ENCODE measurements around the gene RNLS. TPM values are rescaled to one million over a fixed set of nuclear protein-coding genes. Genes with fewer than 3 reads are reported as not detected.

RNLS gene
- total RNA-seq, 1 experiment from 2014 or later: 11.4 TPM

- no peak for DNase-seq (ENCODE audit: low read depth, low spot score)
Measured at GRCh38 chr10:88499569-88500470, 83.3 kb downstream of the RNLS start.

GRCh38 chr10:88497913-88498312 lies 85.2 kb downstream of the RNLS start:
- BruUV-seq (replicated peaks): no TSS peak
- no peak for ATAC-seq
- Histone ChIP-seq H3K4me1 (ENCODE audit: control insufficient read depth, insufficient read depth, low read length) (no peaks in the 10 kb centered on the region), H3K4me3 (ENCODE audit: low read depth in 2 of 2, low read length in 2 of 2) (no peak overlapping the region), H3K36me3 (ENCODE audit: control insufficient read depth, insufficient read depth, low read length) (no peaks in the 10 kb centered on the region), H3K9me3 (ENCODE audit: control insufficient read depth, insufficient read depth, low read depth, low read length) (no peaks in the 10 kb centered on the region), H3K27me3 (ENCODE audit: control insufficient read depth, insufficient read depth, low read length) (no peaks in the 10 kb centered on the region), H3K27ac (ENCODE audit: low read length) (no peak overlapping the region)
- no peak for DNase-seq (ENCODE audit: low read depth, low spot score)
- intact Hi-C loops (cut with micrococcal nuclease; ENCODE audit: unreplicated experiment): no loop called here
- in situ Hi-C loops (cut with HindIII; ENCODE audit: low pct_unique_long_range_greater_than_20kb, low sequenced_read_pairs): no loop called here
- ChIA-PET CTCF (interaction anchor here (0.6 kb wide), 1 partner anchor 384 kb away, joined by 5 read pairs; no protein-coding TSS in a partner anchor), POLR2A (no interaction called here)
- no peak for TF ChIP-seq TCF7L2 (IDR thresholded peaks at IDR 0.05; ENCODE audit: low read depth, low read length)
- no peak for TF ChIP-seq CTCF (IDR thresholded peaks at IDR 0.05)
- TF ChIP-seq POLR2AphosphoS5 (IDR thresholded peaks at IDR 0.05; ENCODE audit: low read depth, low read length): no peak
- TF ChIP-seq SIN3A (IDR thresholded peaks at IDR 0.05; ENCODE audit: borderline replicate concordance, insufficient read depth, low read depth, low read length): no peak
- no peak for TF ChIP-seq REST (IDR thresholded peaks at IDR 0.05; ENCODE audit: insufficient read depth in 1 of 2, low read depth in 2 of 2, low read length in 1 of 2)

More at GRCh38 chr10:88499569-88500470, 83.3 kb downstream of the RNLS start:
- intact Hi-C loops (cut with micrococcal nuclease; ENCODE audit: unreplicated experiment): no loop called here
- TF ChIP-seq REST (IDR thresholded peaks at IDR 0.05; ENCODE audit: insufficient read depth in 1 of 2, low read depth in 2 of 2, low read length in 1 of 2): no peak
- no peak for TF ChIP-seq SIN3A (IDR thresholded peaks at IDR 0.05; ENCODE audit: borderline replicate concordance, insufficient read depth, low read depth, low read length)
- no peak for TF ChIP-seq POLR2AphosphoS5 (IDR thresholded peaks at IDR 0.05; ENCODE audit: low read depth, low read length)
- no peak for TF ChIP-seq TCF7L2 (IDR thresholded peaks at IDR 0.05; ENCODE audit: low read depth, low read length)
- no peak for TF ChIP-seq CTCF (IDR thresholded peaks at IDR 0.05)
- no peaks in the 10 kb centered on the region for H3K9me3 ChIP-seq (ENCODE audit: control insufficient read depth, insufficient read depth, low read depth, low read length)
- POLR2A ChIA-PET: no interaction called here
- H3K4me1 ChIP-seq (ENCODE audit: control insufficient read depth, insufficient read depth, low read length): no peaks in the 10 kb centered on the region
- no peaks in the 10 kb centered on the region for H3K36me3 ChIP-seq (ENCODE audit: control insufficient read depth, insufficient read depth, low read length)
- no peak for ATAC-seq
- H3K27ac ChIP-seq (ENCODE audit: low read length): no peak overlapping the region
- in situ Hi-C loops (cut with HindIII; ENCODE audit: low pct_unique_long_range_greater_than_20kb, low sequenced_read_pairs): no loop called here
- H3K4me3 ChIP-seq (ENCODE audit: low read depth in 2 of 2, low read length in 2 of 2): no peak overlapping the region
- no peaks in the 10 kb centered on the region for H3K27me3 ChIP-seq (ENCODE audit: control insufficient read depth, insufficient read depth, low read length)
- no TSS peak for BruUV-seq (replicated peaks)
- CTCF ChIA-PET: no interaction called here

Data from Panc1 (cell line).